ENCODE results near the gene PELO.

The PELO gene

DNA sequence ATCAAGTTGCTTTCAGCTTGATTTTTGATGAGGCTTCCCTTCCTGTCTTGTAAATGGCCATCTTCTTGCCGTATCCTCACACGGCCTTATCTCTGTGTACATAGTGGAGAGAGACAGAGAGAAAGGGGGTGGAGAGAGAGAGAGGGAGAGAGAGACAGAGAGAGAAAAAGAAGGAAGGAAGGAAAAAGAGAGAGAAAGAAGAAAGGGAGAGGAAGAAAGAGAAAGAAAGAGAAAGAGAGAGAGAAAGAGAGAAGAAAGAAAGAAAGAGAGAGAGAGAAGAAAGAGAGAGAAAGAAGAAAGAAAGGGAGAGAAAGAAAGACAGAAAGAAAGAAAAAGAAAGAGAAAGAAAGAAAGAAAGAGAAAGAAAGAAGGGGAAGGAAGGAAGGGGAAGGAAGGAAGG, 46.6 kb downstream of the PELO start:
- no peak for DNase-seq

GRCh38 chr5:52837068-52837467, 49.4 kb downstream of the PELO start:
- no peak for DNase-seq

Measured in NCI-H2171 (cell line).